Naive thymus-derived CD8-positive, alpha-beta T cell (primary cell): ENCODE results near the gene RASGEF1B. TPM values are rescaled to one million over a fixed set of nuclear protein-coding genes. Genes with fewer than 3 reads are reported as not detected.

ENCODE experiments used
- ATAC-seq, 2 donors: fragments of 150-1000 bp; cut with Tn5 transposase in 1 of 2; sonication (Bioruptor Pico), chemical (Tn5 transposase) in 1 of 2; 1 replicate in 1 of 2; 2 replicates in 1 of 2; pipeline ENCODE4 v1.10.0; 2021; ENCODE audit warnings: mild to moderate bottlenecking in 2 of 2, moderate library complexity in 2 of 2
- POLR2A ChIA-PET: fragments of 350-600 bp; sonication (Branson Sonifier 250); formaldehyde crosslinking; loops from one replicate; lab custom pipeline; 2021; ENCODE audit warnings: antibody characterized with exemption; lab: Charles Lee
- DNase-seq, 10 donors: peaks; one replicate each; pipeline versions ENCODE4 v3.0.0 to v3.0.0-alpha.2; 2020 to 2022
- H3K27ac Mint-ChIP-seq, 10 donors: one replicate each; pipeline ENCODE4 v1.8.0; 2020 to 2022; ENCODE audit warnings: mild to moderate bottlenecking in 10 of 10, mixed read lengths in 10 of 10, moderate library complexity in 4 of 10, inconsistent platforms in 1 of 10
- H3K27me3 Mint-ChIP-seq, 5 donors: one replicate each; pipeline ENCODE4 v1.8.0; 2021 to 2022; ENCODE audit warnings: mixed read lengths in 5 of 5
- H3K36me3 Mint-ChIP-seq, 3 donors: one replicate each; pipeline ENCODE4 v1.8.0; 2020 to 2022; ENCODE audit warnings: mixed read lengths in 3 of 3, mild to moderate bottlenecking in 2 of 3, inconsistent platforms in 1 of 3
- H3K4me1 Mint-ChIP-seq, 4 donors: one replicate each; pipeline ENCODE4 v1.8.0; 2021 to 2022; ENCODE audit warnings: mixed read lengths in 4 of 4
- H3K4me3 Mint-ChIP-seq, 10 donors: one replicate each; pipeline ENCODE4 v1.8.0; 2020 to 2022; ENCODE audit warnings: mild to moderate bottlenecking in 10 of 10, mixed read lengths in 10 of 10, moderate library complexity in 6 of 10, inconsistent platforms in 1 of 10
- H3K9me3 Mint-ChIP-seq, 9 donors: one replicate each; pipeline ENCODE4 v1.8.0; 2020 to 2022; ENCODE audit warnings: mixed read lengths in 9 of 9, mild to moderate bottlenecking in 3 of 9, inconsistent platforms in 1 of 9, moderate library complexity in 1 of 9
- polyA plus RNA-seq, 3 donors: library from polyadenylated mRNA; unstranded; fragments of 300-500 nt; fragmentation: Illumina TruSeq; gene quantifications; one replicate each; pipeline ENCODE4 v1.2.3, GENCODE V29; 2021
- total RNA-seq, 8 experiments: library from RNA in 2 of 8; stranded (reverse) in 2 of 8; gene quantifications; one replicate each; pipeline ENCODE4 v1.2.3 and lab custom pipeline; 2021 to 2026

The RASGEF1B gene
- total and polyA plus RNA-seq, 5 experiments from 2014 or later, result 6.4 to 14.7 (median 13.6) TPM

DNA sequence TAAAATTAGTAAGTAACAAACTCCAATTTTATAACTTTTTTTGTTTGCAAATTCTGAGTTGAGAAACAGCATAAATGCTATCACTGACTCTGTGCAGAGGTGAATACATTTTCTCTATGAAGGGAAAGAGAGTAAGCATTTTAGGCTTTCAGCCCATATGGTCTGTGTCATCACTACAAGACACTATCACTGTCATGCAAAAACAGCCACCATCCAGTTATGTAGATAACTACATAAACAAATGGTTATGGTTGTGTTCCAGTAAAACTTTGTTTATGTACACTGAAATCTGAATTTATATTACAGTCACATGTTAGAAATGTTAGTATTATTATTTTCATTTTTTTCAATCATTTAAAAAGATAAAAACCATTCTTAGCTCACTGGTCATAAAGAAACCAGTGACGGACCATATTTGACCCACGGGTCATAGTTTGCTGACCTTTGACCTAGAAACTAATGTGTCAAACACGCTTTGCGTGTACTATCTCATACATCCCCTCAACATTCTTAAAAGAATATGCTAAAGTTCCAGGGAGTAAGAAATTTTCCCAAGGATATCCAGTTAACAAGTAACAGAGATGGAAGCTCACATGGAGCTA is 29.1 kb downstream of the RASGEF1B start:
- POLR2A ChIA-PET, result interaction anchor here (0.5 kb wide), 1 partner anchor 133 kb away, joined by 4 read pairs; no protein-coding TSS in a partner anchor
- no peak for ATAC-seq
- H3K9me3 Mint-ChIP-seq, result no peaks in the 10 kb centered on the region
- peak overlapping the region in 1 of 10 donors; percentile 20 for H3K4me3 Mint-ChIP-seq
- peaks cover 7 to 97% (median 81%) of the 10 kb centered on the region in 3 donors for H3K36me3 Mint-ChIP-seq
- H3K27ac Mint-ChIP-seq, result peak overlapping the region in 1 of 10 donors; percentile 7
- no peak for DNase-seq
- no peaks in the 10 kb centered on the region for H3K27me3 Mint-ChIP-seq
- no peaks in the 10 kb centered on the region for H3K4me1 Mint-ChIP-seq

DNA sequence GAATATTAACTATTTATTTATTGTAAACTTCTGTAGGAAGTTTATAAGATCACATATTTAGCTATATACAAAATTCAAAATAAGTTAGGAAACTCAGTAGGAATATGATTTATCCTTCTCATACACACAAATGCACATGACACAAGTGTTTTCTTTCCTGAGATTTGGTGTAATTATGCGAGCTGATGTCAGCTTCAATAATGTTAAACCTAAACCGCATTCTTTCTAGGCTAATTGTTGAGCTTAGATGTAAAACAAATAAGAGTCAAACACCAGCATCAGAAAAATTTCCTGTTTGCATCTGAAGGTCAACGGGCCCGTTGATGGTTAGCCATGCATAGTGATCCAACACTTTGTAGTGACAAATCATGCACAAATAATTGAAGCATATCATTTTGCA is 30.8 kb downstream of the RASGEF1B start:
- Mint-ChIP-seq H3K4me3 (no peak overlapping the region), H3K4me1 (no peaks in the 10 kb centered on the region), H3K36me3 (peaks cover 7 to 91% (median 74%) of the 10 kb centered on the region in 3 donors), H3K27ac (no peak overlapping the region), H3K27me3 (no peaks in the 10 kb centered on the region), H3K9me3 (no peaks in the 10 kb centered on the region)
- no peak for DNase-seq
- no peak for ATAC-seq
- POLR2A ChIA-PET, result no interaction called here

- Mint-ChIP-seq H3K4me1 (no peaks in the 10 kb centered on the region), H3K36me3 (peaks cover 2 to 84% (median 59%) of the 10 kb centered on the region in 3 donors), H3K27me3 (no peaks in the 10 kb centered on the region), H3K9me3 (no peaks in the 10 kb centered on the region), H3K27ac (peak overlapping the region in 1 of 10 donors; percentile 2), H3K4me3 (no peak overlapping the region)
- no peak for DNase-seq
- ATAC-seq, result no peak
- POLR2A ChIA-PET, result no interaction called here
These were observed 34.6 kb downstream of the RASGEF1B start for GRCh38 chr4:81436941-81437574.

- ATAC-seq (no peak), DNase-seq (no peak)
- H3K36me3 Mint-ChIP-seq, result peaks cover 0 to 83% (median 59%) of the 10 kb centered on the region in 3 donors
- H3K4me1 Mint-ChIP-seq, result no peaks in the 10 kb centered on the region
- no peak overlapping the region for H3K27ac Mint-ChIP-seq
- H3K4me3 Mint-ChIP-seq, result no peak overlapping the region
- POLR2A ChIA-PET, result no interaction called here
- H3K27me3 Mint-ChIP-seq, result no peaks in the 10 kb centered on the region
- H3K9me3 Mint-ChIP-seq, result no peaks in the 10 kb centered on the region
These were observed 35.6 kb downstream of the RASGEF1B start for GRCh38 chr4:81436096-81436495.

DNA sequence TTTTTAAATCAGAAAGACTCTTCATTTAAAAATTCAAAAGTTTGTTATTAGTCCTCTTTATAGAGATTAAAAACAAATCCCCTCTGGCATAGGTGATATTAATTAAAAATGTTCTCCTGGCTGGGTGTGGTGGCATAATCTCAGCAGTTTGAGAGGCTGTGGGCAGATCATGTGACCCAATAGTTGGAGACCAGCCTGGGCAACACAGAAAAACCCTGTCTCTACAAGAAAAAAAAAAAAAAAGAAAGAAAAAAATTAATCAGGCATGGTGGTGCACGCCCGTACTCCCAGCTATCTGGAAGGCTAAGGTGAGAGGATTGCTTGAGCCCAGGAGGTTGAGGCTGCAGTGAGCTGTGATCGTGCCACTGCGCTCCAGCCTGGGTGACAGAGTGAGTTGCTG is 38.9 kb downstream of the RASGEF1B start:
- no peaks in the 10 kb centered on the region for H3K4me1 Mint-ChIP-seq
- H3K27me3 Mint-ChIP-seq, result no peaks in the 10 kb centered on the region
- peaks cover 5 to 78% (median 48%) of the 10 kb centered on the region in 3 donors for H3K36me3 Mint-ChIP-seq
- H3K9me3 Mint-ChIP-seq, result no peaks in the 10 kb centered on the region
- no peak overlapping the region for H3K4me3 Mint-ChIP-seq
- POLR2A ChIA-PET, result no interaction called here
- peak overlapping the region in 2 of 10 donors; percentile 40 to 71 for H3K27ac Mint-ChIP-seq
- no peak for ATAC-seq
- no peak for DNase-seq

DNA sequence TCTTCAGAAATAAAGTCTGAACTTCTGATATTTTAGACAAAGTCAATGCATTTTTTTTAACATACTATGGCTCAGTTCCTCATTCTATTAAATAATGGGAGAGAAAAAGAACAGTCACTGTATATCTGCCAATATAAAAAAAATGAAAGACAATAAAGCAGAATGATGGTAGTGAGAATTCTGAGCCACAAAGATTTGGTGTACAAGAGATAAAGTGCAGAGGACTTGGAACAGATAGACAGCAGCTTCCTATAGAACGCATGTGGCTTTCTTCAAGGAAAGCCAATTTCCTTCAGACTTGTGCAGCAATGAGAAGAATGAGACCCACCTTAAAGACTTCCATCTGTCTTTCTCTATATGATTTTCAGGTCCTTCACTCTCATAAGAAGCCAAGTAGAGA is 39.7 kb downstream of the RASGEF1B start:
- peaks cover 5 to 82% (median 50%) of the 10 kb centered on the region in 3 donors for H3K36me3 Mint-ChIP-seq
- ATAC-seq, result no peak
- no peaks in the 10 kb centered on the region for H3K4me1 Mint-ChIP-seq
- H3K4me3 Mint-ChIP-seq, result no peak overlapping the region
- H3K27ac Mint-ChIP-seq, result peak overlapping the region in 3 of 10 donors; percentile 4 to 51 (median 15)
- no peaks in the 10 kb centered on the region for H3K27me3 Mint-ChIP-seq
- no peaks in the 10 kb centered on the region for H3K9me3 Mint-ChIP-seq
- no peak for DNase-seq
- POLR2A ChIA-PET, result no interaction called here

DNA sequence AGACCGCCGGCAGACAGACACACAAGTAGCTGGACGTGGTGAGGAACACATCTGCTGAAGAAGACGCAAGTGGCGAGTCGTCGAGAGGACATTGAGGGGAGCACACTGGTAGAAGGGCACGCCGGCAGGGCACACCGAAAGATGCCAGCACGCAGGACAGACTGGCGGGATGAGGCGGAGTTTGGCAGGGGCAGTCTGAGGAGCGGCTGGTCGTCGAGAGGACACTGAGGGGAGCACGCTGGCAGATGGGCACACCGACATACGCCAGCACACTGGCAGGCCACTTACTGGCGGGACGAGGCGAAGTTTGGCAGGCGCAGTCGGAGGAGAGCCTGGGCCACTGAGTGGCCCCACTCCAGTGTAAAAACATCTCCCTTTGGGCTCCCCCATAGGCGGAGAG is 42.1 kb downstream of the RASGEF1B start:
- H3K4me1 Mint-ChIP-seq, result no peaks in the 10 kb centered on the region
- H3K9me3 Mint-ChIP-seq, result no peaks in the 10 kb centered on the region
- H3K4me3 Mint-ChIP-seq, result no peak overlapping the region
- peaks cover 5 to 91% (median 54%) of the 10 kb centered on the region in 3 donors for H3K36me3 Mint-ChIP-seq
- ATAC-seq (peak in 1 of 2 donors; percentile 4), DNase-seq (no peak)
- H3K27ac Mint-ChIP-seq, result no peak overlapping the region
- no peaks in the 10 kb centered on the region for H3K27me3 Mint-ChIP-seq
- POLR2A ChIA-PET, result interaction anchor here (0.6 kb wide), 1 partner anchor 14 kb away, joined by 4 read pairs; no protein-coding TSS in a partner anchor

DNA sequence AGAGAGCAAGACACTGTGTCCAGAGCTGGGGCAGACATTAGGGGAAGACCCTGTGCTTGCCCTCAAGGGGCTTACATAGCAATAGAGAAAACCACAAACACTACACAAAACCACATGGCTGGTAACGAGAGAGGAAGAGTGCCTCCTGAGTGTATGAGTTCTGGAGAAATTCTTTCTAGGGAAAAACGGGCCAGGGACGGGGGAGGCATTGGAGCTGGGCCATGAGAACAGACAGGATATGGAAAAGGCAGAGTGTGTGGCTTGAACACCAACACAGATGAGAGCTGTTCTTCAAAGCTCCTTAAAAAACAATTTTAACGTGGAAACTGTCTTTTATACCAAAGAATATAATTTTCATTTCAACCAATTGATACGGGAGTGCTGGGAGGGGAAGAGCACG is 42.7 kb downstream of the RASGEF1B start:
- ATAC-seq (no peak), DNase-seq (no peak)
- H3K27ac Mint-ChIP-seq, result peak overlapping the region in 1 of 10 donors; percentile 13
- POLR2A ChIA-PET, result no interaction called here
- H3K4me1 Mint-ChIP-seq, result no peaks in the 10 kb centered on the region
- no peaks in the 10 kb centered on the region for H3K27me3 Mint-ChIP-seq
- H3K36me3 Mint-ChIP-seq, result peaks cover 5 to 85% (median 49%) of the 10 kb centered on the region in 3 donors
- H3K9me3 Mint-ChIP-seq, result no peaks in the 10 kb centered on the region
- H3K4me3 Mint-ChIP-seq, result no peak overlapping the region

- Mint-ChIP-seq H3K4me1 (no peaks in the 10 kb centered on the region), H3K9me3 (no peaks in the 10 kb centered on the region), H3K27me3 (no peaks in the 10 kb centered on the region), H3K36me3 (peaks cover 5 to 76% (median 43%) of the 10 kb centered on the region in 3 donors), H3K27ac (peak overlapping the region in 1 of 10 donors; percentile 48), H3K4me3 (no peak overlapping the region)
- POLR2A ChIA-PET, result no interaction called here
- DNase-seq (no peak), ATAC-seq (no peak)
These were observed 43.7 kb downstream of the RASGEF1B start for GRCh38 chr4:81428002-81428401.

DNA sequence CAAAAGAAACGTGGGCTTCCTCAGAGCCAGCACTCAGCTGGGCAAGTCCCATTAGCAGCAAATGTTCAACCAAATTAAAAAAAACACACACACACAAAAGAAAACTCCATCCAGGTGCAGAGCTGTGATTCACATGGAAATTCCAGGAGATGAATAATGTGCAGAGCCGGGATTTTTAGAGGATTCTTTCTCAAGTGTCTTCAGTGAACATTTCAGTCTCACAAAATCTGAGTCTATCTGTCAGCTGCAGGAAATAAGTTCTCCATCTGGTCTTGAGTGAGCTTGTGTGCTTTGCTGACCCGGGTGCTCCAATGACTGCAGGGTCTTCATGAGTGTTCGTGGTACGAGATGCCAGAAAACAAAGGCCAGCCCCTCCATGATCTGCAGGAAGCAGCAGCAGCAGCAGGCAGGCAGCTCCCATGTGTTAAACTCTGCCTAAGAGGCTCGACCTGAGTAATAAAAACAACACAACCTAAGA is 44.3 kb downstream of the RASGEF1B start:
- DNase-seq, result no peak
- POLR2A ChIA-PET, result no interaction called here
- no peak for ATAC-seq
- no peaks in the 10 kb centered on the region for H3K4me1 Mint-ChIP-seq
- H3K27ac Mint-ChIP-seq, result peak overlapping the region in 1 of 10 donors; percentile 43
- no peaks in the 10 kb centered on the region for H3K9me3 Mint-ChIP-seq
- H3K27me3 Mint-ChIP-seq, result no peaks in the 10 kb centered on the region
- H3K36me3 Mint-ChIP-seq, result peaks cover 5 to 70% (median 38%) of the 10 kb centered on the region in 3 donors
- no peak overlapping the region for H3K4me3 Mint-ChIP-seq

DNA sequence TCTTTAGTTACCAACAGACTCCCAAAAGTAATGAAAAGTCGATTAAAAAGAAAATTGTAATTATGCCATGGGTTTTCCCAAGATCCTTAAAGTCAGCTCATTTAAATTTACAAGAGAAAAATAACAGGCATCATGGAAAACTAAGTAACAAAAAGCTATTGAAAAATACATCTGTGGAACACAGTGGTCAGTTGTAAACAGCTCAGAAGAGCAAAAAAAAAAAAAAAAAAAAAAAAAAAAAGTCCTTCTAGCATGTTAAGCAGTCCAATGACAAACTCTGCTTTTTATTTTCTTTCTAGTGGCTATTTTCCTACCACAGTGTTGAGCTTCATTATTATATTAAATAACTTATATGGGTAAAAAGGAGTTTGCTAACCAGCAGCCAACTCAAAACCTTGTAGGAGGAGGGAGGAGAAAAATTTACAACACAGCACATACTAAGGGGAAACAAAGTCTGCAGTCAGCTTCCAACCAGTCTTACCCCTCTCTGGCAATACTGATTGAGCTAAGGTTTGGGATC is 44.9 kb downstream of the RASGEF1B start:
- Mint-ChIP-seq H3K4me3 (no peak overlapping the region), H3K9me3 (no peaks in the 10 kb centered on the region), H3K27me3 (no peaks in the 10 kb centered on the region), H3K4me1 (peaks cover 0 to 2% (median 0%) of the 10 kb centered on the region in 4 donors), H3K36me3 (peaks cover 5 to 64% (median 36%) of the 10 kb centered on the region in 3 donors), H3K27ac (no peak overlapping the region)
- DNase-seq (no peak), ATAC-seq (no peak)
- POLR2A ChIA-PET, result no interaction called here

DNA sequence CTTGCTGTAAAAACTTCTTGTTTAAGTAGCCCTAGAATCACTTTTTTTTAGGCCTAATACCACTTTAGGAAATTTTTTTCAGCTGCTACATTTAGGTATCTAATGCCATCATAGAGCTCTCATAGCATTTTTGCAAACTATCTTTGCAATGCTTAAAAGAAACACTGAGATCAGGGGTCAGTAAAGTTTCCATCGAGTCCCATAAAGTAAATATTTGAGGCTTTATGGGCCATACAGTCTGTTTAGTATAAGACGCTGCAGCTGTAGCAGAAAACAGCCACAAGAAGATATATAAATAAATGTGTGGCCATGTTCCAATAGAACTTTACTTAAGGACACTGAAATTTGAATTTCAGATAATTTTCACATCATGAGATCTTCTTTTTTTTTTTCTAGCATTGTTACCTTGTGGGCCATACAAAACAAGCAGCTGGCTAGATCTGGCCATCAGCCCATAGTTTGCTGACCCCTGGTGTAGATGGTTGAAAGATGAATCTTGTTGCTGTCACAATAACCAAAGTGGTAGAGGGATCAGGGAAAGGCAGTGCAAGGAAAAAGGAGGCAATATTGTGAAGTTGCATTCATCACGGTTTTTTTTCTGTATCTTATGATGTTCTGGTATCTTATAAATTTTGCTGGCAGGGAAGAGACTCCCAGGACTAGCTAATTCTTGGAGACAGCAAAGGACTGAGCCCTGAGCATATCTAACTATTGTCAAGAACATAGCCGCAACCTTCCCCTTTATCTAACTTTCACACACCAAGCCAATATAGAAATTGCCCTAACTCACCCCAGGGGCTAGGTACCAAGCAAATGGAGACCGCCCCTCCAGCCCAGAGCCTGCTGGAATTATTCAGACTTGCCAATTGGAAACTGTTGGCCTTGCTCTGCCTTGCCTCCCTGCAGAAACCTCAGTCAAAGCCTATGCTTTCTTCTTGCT is 46.6 kb downstream of the RASGEF1B start:
- Mint-ChIP-seq H3K36me3 (peaks cover 5 to 52% (median 23%) of the 10 kb centered on the region in 3 donors), H3K4me1 (peaks cover 0 to 12% (median 0%) of the 10 kb centered on the region in 4 donors), H3K4me3 (no peak overlapping the region), H3K27ac (peak overlapping the region in 3 of 10 donors; percentile 6 to 27 (median 13)), H3K9me3 (no peaks in the 10 kb centered on the region), H3K27me3 (no peaks in the 10 kb centered on the region)
- POLR2A ChIA-PET, result no interaction called here
- DNase-seq (no peak), ATAC-seq (no peak)
